GM21723 (cell line): Measurements from ENCODE around the gene CCDC146.

Experiments used
- ATAC-seq: cut with Tn5 transposase; IDR thresholded peaks from one replicate; pipeline ENCODE4 v1.9.1; 2021; ENCODE audit warnings: mild to moderate bottlenecking, moderate library complexity; ENCODE audit not compliant: unreplicated experiment

CCDC146 gene

DNA sequence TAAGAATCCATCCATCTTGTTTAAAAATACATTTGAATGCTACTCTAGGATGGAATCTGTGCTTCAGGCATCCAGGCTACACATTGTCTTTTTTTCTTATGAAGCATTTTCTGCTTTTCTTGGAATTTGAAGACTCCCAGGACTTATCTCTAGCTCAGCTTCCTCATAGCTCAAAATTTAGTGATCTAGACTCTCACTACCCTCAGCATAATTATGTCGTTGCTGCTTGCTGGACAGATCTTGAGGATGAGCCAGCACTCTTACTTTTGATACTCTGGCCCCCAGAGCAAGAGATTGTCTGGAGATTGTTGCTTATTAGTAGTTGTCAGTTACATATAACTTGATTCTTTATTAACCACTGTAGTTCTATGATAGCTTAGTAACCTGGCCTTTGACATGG lies 160.5 kb downstream of the CCDC146 start:
- no peak for ATAC-seq

- ATAC-seq, result no peak
Measured at GRCh38 chr7:77284005-77284404, 161.6 kb downstream of the CCDC146 start.

DNA sequence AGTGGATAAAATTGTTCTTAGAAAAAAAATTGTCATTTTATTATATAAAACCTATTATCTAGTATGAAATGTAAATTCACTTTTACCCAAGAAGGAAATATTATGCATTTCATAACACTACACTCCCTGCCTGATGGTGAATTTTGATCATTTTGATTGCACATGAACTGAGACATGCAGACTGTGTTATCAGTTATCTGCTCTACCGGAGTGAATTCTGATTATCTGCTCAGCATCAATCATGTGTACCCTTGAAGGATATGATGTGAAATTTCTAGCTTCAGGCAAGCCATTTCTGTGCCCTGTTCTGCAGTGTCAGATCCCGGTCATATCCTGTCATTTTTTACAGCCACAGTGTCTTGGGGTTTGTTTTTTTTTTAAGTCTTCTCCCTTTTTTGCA lies 162.2 kb downstream of the CCDC146 start:
- no peak for ATAC-seq

GRCh38 chr7:77288676-77289320 lies 166.4 kb downstream of the CCDC146 start:
- ATAC-seq, result no peak

GRCh38 chr7:77289387-77289786 lies 167.0 kb downstream of the CCDC146 start:
- ATAC-seq, result no peak

DNA sequence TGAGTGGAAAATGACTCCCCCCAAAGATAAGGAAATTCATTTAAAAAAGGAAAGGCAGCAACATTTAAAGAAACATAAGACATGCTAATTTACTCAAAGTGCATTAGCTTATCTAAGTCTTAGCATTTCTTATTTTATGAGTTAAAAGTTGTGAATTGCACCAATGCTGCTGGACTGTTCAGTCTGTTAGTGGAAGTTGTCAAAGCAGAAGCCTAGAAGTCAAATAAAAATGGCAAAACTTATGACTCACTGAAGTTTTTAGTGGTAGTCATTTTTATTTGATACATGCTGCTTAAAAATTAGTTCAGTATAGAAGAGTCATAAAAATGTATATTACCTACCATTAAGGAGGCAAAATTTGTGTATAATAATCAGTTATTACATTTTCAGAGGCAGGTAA lies 168.0 kb downstream of the CCDC146 start:
- ATAC-seq, result no peak

GRCh38 chr7:77293046-77293445 lies 170.6 kb downstream of the CCDC146 start:
- no peak for ATAC-seq

DNA sequence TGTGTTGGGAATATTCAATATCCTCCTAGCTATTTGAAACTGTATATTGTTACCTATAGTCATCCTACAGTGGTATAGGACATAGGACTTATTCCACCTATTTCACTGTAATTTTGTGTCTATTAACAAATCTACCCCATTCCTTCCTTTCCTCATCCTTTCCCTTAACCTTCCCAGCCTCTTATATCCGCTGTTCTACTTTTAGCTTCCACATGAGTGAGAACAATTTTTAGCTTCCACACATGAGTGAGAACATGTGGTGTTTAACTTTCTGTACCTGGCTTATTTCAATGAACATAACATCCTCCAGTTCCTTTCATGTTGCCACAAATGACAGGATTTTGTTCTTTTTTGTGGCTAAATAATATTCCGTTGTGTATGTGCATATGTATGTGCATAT lies 173.1 kb downstream of the CCDC146 start:
- ATAC-seq, result no peak

- ATAC-seq, result no peak
Measured at GRCh38 chr7:77306231-77307067, 184.0 kb downstream of the CCDC146 start.

DNA sequence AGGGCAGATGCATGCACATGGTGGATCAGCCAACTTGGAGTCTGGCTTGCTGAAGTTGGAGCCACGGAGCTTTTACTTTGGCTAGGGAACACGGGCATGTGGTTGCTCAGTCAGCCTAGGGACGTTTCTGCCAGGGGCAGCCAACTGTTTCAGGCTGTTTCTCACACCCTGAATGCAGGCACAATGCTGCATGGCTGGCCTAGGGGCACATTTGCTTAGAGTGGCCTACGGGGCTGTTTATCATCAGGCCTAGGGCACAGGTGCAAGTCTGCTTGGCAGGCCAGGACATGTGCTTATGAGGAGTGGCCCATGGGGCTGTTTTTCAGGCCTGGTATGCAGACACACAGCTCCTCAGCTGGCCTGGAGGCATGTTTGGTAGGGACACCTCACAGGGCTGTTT lies 186.4 kb downstream of the CCDC146 start:
- ATAC-seq, result no peak

- no peak for ATAC-seq
Measured at GRCh38 chr7:77309714-77310220, 187.4 kb downstream of the CCDC146 start.

- no peak for ATAC-seq
Measured at GRCh38 chr7:77310982-77311381, 188.6 kb downstream of the CCDC146 start.

DNA sequence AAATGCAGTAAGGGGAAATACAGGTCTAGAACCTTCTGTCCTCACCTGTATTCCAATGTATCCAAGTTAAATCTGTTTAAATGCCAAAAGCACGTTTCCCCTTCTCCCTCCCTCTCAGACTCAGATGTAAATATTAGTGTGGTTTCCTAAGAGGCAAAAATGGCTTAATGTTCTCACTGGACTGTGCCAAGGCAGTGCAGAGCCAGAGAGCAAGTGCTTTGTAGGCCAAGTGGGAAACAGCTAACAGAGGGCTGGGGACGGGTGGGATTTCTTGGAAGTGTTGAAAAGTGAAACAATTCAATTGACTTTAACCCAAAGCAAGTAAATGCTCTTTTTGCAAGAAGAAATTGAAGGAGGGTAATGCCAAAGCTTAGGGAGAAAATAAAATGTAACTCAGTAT lies 190.7 kb downstream of the CCDC146 start:
- ATAC-seq, result no peak

DNA sequence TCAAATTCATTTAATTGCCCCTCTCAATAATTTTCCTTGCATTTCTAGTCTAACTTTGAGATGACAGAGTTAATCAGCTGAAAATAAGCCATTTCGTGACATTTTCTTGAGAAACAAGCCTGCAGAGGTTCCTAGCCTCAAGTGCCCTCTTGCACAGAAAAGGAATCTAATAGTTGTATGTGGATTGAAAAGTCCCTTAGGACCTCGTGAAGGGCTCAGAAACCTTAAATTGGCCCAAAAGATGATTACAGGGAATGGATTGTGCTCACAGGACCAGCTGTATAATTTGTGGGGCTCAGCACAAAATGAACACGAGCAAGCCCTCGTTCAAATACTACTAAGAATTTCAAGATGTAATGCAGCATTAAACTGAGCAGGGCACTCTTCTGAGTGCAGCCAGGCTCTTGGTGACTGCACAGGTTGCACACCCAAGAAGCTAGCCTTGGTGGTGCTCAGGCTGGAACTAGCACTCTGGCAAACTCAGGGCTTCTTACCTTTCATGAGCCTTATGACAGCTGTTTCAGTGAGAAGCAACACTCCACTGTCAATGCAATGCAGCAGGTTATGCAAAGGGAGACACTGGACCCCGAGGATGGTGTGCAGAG lies 191.6 kb downstream of the CCDC146 start:
- no peak for ATAC-seq

DNA sequence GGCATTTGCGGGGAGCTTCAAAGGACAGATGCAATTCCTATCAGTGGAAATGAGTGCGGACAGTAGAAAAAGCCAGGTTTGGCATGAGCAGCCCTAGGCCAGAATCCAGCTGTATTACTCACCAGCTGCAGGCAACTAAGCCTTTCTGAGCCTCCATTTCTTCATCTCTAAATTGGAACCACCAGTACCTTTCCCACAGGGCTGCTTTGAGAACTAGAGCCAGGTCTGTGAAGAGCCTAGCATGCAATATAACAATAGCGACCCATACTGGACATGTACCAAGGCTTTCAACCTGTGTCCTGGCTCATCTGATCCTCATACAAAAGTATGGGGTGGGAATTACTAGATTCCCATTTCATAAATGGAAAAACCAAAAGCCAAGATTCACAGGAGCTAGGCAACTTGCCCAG lies 192.8 kb downstream of the CCDC146 start:
- no peak for ATAC-seq

DNA sequence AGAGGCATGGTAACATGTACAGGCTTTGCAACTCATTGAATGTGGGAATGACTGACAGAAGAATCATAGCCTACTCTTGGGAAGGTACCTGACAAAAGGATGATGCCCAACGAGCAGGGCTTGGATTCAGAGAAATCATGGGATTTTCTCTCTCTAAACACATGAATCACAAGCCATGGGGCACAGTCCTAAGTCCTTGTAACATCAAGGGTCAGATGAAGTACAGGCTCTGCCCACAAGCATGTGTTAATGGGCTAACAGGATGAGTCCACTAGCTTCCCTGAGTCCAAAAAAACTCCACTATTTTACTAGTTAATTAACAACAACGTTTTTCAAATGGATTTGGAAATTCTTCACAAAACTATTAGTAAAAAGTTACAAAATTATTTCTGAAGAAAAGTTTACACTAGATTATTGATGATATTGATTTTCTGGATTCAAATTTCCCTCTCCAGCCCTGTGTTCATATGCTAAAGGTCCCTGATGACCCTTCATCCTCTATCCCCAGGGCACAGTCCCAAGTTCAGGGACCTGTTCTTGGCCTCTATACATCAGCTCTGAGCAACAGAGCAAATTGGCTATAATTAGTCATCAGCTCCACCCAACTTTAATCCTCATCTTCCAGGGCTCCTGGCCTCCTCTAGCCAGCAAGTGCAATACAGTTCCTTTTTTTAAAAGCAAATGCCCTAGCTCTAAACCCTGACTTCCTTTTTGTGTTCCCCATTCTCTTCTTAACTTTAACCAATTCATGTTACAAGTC lies 194.0 kb downstream of the CCDC146 start:
- no peak for ATAC-seq

DNA sequence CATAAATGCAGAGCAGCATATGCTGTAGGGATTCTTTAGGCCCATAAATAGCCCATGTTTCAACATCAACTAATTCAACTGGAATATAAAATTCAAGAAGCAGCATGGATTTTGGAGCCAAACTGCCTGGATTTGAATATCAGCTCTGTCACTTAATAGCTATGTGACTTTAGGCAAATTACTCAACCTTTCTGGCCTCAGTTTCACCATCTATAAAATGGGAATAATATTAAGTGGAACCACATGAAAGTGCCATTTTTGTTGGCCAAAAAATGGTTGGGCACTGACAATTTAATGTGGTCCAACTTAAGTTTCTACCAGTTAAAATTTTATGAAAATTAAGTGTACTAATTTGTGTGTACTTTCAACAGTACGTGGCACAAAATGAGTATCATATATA lies 195.6 kb downstream of the CCDC146 start:
- ATAC-seq, result no peak

- ATAC-seq, result no peak
Measured at GRCh38 chr7:77320137-77320536, 197.7 kb downstream of the CCDC146 start.

- ATAC-seq, result no peak
Measured at GRCh38 chr7:77320714-77321113, 198.3 kb downstream of the CCDC146 start.

- ATAC-seq, result no peak
Measured at GRCh38 chr7:77321300-77321699, 198.9 kb downstream of the CCDC146 start.

DNA sequence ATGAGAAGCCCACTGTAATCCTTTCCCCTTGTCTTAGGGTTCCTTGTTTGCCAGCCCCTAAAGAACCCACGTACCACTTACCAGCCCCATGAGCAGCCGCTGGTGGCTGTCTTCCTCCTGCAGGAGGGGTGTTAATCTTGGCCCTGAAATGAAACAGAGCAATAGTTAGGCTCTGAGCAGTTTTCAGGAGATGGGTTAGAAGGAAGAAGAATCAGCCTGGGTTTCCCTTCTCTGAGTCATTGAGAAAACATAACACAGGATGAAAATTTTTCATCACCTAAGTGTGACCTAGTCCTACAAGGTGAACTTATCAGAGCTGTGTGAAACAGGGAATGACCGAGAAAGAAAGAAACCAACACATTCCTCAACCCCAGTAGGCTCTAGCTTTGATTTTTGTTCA lies 203.7 kb downstream of the CCDC146 start:
- no peak for ATAC-seq
